GM21526 (cell line): ENCODE measurements around the gene PER3.
"Not testable (repeated sequence)": the region's sequence is repeated elsewhere in the genome, so short reads cannot be mapped to it uniquely, and the experiment has no call there.

Experiments used
- ATAC-seq: cut with Tn5 transposase; IDR thresholded peaks from one replicate; pipeline ENCODE4 v1.9.1; 2021; ENCODE audit warnings: moderate library complexity; ENCODE audit not compliant: unreplicated experiment, low FRiP score

PER3 gene

DNA sequence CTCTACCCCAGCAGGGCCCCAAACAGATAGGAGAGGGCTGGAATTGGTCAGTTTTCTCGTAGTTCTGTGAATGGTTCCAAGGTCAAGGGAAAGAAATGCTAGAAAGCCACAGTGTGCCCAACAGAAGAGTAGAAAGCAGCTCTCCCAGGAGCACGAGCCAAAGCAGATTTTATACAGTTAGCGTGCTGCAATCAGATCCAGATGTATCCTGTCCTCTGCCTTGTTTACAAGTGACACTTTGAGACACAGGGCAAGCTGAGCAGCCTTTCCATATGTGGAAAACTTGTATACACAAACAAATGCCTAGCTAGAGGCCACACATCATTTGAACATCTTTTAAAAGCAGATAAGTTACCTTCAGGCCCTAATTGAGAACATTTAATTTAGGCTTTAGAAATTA, 6.5 kb upstream of the PER3 start:
- no peak for ATAC-seq

- no peak for ATAC-seq
Measured at GRCh38 chr1:7778133-7778628, 5.9 kb upstream of the PER3 start.

DNA sequence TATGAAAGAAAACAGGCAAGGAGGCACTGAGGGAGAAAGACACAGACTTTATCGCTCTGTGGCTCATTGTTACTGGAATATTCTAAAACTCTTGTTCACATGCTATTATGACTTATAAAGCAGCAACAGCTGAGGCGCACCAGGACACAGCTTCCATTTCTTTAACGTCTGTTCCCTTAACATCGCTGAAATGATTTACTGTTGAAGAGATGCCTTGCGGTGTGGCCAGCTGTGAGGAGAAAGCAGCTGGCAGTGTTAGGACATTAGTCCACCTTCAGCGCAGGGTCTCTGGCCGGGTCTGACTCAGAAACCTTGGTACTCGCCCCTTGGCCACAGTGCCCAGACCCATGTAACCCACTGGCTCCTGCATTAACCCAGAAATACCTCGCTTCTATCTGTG, 3.1 kb upstream of the PER3 start:
- ATAC-seq: no peak

DNA sequence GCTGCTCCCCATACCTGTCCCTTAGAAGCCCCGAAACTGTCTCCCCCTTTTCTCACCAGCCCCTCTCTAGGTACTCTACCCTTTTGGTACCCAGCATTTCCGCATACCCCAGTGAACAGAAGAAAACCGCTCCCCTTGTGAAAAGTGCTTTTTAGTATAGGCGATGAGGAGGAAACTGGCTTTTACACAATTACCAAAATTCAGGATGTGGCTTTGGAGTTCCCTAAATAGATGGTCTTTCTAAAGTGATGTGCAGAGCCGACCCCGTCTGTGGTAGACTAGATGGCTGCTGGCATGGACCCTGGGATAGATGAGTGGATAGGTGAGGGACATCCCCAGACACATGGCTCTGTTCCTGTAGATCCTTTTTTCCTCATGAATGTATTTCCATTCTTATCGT, 2.6 kb upstream of the PER3 start:
- ATAC-seq: no peak

- ATAC-seq: no peak
Measured at GRCh38 chr1:7781923-7782495, 2.1 kb upstream of the PER3 start.

DNA sequence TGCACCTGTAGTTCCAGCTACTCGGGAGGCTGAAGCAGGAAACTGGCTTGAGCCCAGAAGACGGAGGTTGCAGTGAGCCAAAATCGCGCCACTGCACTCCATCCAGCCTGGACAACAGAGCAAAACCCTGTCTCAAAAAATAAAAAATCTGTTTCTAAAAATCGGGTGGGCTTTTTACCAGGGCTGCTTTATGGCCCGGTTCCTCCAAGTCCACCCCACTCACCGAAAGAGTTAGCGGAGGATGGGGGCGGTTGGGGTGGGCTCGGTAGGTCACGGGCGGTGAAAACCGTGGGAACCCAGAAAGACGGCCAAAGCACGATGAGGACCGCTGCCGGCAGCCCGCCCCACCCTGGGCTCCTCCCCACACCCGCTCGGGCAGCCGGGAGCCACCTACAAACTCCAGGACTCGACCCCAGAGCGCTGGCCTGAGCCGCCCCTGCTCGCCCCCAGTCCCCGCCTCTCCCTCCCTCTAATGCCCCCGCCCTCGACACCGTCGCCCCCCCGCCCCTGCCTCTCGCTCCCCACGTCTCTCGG, 846 bp upstream of the PER3 start:
- ATAC-seq: no peak

DNA sequence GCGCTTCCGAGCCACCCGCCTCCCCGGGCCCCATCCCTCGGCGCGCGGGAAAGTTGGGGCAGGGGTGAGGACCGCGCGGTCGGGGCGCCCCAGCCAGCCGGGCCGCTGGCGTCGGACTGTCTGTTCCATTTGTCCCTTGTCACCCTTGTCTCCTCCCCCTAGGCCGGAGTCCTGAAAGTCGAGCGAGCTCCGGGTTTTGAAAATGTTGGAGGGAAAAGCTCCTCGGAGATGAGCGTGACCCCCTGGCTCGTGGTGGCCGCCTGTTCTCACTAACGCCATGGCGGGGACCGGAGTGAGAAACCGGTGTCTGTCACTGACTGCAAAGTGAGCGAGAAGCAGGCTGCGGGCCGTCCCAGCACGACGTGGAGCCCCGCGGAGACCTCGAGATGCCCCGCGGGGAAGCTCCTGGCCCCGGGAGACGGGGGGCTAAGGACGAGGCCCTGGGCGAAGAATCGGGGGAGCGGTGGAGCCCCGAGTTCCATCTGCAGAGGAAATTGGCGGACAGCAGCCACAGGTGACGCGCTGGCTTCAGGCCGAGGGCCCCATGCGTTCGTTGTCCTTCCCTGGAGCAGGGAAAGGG, 491 bp downstream of the PER3 start:
- ATAC-seq: no peak

- no peak for ATAC-seq
Measured at GRCh38 chr1:7785108-7785507, 1.0 kb downstream of the PER3 start.

- ATAC-seq: no peak
Measured at GRCh38 chr1:7786795-7787194, 2.7 kb downstream of the PER3 start.

- no peak for ATAC-seq
Measured at GRCh38 chr1:7789828-7790227, 5.7 kb downstream of the PER3 start.

DNA sequence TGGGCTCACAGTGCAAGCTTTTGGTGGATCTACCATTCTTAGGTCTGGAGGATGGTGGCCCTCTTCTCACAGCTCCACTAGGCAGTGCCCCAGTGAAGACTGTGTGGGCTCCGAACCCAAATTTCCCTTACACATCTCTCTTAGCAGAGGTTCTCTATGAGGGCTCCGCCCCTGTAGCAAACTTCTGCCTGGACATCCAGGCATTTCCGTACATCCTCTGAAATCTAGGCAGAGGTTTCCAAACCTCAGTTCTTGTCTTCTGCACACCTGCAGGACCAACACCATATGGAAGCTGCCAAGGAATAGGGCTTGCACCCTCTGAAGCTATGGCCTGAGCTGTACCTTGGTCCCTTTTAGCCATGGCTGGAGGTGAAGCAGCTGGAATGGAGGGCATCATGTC, 6.9 kb downstream of the PER3 start:
- ATAC-seq: not testable (repeated sequence)

DNA sequence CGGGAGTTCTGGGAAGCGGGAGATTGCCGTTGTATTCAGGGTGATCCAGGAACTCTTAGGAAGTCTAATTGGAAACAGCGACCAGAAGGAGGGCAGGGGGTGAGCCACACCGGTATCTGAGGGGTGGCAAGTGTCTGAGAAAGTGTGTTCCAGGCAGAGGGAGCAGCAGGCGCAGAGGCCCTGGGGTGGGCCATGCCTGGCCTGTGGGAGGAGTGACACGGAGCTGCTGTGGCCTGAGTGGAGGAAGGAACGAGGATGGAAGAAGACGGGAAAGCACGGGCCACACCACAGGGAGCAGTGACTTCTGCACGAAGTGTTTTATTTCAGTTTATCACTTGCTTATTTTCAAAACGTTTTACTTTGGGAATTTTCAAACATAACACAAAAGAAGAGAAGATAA, 11.3 kb downstream of the PER3 start:
- no peak for ATAC-seq

DNA sequence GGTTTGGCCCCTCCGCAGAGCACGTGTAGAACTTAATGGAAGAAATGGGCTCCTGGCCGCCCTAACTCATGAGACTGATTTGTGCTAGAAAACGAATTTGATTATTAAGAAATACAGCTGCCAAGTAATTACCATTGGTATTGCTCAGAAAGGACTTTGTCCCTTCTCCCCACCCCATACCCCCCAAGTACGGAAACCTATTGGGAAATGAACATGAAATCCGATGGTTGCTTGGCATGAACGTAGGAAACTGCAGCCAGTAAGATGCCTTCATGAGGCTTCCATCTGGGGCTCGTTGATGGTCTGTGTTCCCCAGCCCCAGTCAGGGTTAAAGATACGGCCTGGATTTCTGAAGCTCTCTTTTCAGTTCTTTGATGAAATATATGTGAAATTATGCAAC, 21.4 kb downstream of the PER3 start:
- ATAC-seq: no peak

GRCh38 chr1:7808253-7808844, 24.3 kb downstream of the PER3 start:
- ATAC-seq: no peak

DNA sequence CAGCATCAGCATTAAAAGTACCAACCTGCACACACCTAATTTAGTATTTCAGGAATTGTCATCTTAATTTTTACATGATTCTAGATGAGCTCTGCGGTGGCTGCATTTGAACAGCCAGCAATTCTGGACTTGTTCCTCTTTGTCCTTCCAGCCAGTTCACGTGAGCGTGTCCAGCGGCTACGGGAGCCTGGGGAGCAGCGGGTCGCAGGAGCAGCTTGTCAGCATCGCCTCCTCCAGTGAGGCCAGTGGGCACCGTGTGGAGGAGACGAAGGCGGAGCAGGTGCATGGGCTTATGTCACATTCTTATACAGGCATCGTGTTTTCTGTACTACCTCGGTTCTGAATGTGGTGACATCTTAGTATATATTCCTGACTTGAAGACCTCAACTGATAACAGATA, 25.7 kb downstream of the PER3 start:
- no peak for ATAC-seq

GRCh38 chr1:7810395-7810794, 26.3 kb downstream of the PER3 start:
- no peak for ATAC-seq

DNA sequence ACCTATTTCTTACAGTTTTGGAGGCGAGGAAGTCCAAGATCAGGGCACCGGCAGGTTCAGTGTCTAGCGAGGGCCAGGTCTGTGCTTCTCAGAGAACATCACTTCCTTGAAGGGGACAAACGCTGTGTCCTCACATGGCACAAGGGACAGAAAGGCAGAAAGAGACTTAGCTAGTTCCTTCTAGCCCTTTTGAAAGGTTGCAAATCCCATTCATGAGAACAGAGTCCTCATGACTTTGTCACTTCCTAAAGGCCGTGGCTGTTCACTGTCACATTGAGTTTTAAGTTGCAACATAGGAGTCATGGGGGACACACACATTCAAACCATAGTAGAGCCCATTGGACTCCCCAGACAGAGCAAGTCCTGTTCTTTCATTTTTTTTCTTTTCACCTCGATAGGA, 27.4 kb downstream of the PER3 start:
- ATAC-seq: no peak

DNA sequence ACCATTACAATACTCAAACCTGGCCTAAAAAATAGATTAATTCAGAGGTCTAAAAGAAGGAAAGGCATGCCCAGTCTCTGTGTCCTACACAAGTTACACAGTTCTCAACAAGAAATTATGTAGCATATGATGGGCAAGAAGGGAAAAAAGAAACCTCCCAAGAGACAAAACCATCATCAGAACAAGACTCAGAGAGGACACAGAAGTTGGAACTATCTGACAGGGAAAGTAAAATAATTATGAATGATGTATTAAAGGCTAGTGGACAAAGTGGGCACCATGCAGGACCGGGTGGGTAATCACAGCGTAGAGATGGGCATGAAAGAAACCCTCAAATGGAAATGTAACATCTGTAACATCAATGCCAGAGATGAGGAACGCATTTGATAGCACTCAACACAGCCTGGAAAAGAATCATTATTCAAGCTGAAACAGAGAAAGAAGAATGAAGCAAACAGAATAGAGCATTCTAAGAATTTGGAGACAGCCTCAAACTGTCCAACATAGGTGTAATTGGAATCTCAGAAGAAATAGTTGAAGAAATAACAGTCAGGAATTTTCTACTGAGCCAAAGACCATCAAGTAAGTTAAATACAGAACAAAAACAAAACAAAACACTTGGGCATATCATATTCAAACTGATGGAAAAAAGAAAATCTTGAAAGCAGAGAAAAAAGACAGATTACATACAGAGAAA, 29.7 kb downstream of the PER3 start:
- no peak for ATAC-seq

DNA sequence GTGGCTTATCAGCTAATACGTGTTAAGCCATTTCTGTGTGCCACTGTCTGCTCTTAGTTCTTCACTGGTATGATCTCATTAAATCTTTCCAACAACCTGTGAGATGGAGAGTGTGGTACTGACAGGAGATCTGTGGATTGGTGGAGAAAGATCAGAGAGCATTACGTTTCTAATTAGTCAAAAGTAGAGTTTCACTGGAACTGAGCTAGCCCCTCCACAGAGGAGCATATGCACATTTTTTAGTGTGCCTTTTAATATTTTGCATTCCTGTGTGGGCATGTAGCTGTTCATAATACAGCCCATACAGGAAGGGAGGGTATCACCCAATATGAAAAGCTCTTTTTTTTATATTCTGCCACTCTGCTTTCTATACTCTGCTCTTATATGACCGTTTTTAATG, 37.2 kb downstream of the PER3 start:
- ATAC-seq: no peak

- ATAC-seq: no peak
Measured at GRCh38 chr1:7824701-7825100, 40.6 kb downstream of the PER3 start.

- ATAC-seq: no peak
Measured at GRCh38 chr1:7826363-7826762, 42.3 kb downstream of the PER3 start.
